Fibroblast of lung (primary cell): Measurements from ENCODE around the gene FIZ1. TPM values are rescaled to one million over a fixed set of nuclear protein-coding genes. Genes with fewer than 3 reads are reported as not detected.

Experiments
- DNase-seq, 2 donors: peaks; one replicate each; pipeline versions ENCODE4 v3.0.0 to v3.0.0-alpha.2; 2010; ENCODE audit warnings: low read depth in 2 of 2
- H2AFZ ChIP-seq: 2 replicates; pipeline ENCODE4 v1.5.1; 2012; ENCODE audit warnings: low read length, control low read depth, inconsistent platforms
- H3K27ac ChIP-seq: 2 replicates; pipeline ENCODE4 v1.5.1; 2011; ENCODE audit warnings: low read length, control low read depth; ENCODE audit not compliant: insufficient read depth
- H3K27me3 ChIP-seq: 2 replicates; pipeline ENCODE4 v1.5.1; 2011; ENCODE audit warnings: mild to moderate bottlenecking, low read length; ENCODE audit not compliant: control insufficient read depth, insufficient read depth
- H3K36me3 ChIP-seq: 2 replicates; pipeline ENCODE4 v1.5.1; 2011; ENCODE audit warnings: low read length; ENCODE audit not compliant: control insufficient read depth, insufficient read depth
- H3K4me1 ChIP-seq: 2 replicates; pipeline ENCODE4 v1.5.1; 2011; ENCODE audit warnings: low read length; ENCODE audit not compliant: control insufficient read depth, insufficient read depth; ENCODE audit errors: extremely low read depth
- H3K4me2 ChIP-seq: 2 replicates; pipeline ENCODE4 v1.5.1; 2011; ENCODE audit warnings: low read length, control low read depth; ENCODE audit not compliant: insufficient read depth; ENCODE audit errors: extremely low read depth
- H3K4me3 ChIP-seq, 4 experiments: fragments of 200-600 bp in 1 of 4; sonication (generic) in 1 of 4; replicated peaks in 1 of 4; 2 replicates each; pipeline ENCODE4 v1.5.1; 2011 to 2016; ENCODE audit warnings: low read length in 4 of 4, low read depth in 3 of 4, mild to moderate bottlenecking in 3 of 4, control low read depth in 2 of 4, inconsistent platforms in 1 of 4, mixed read lengths in 1 of 4; ENCODE audit not compliant: insufficient read depth in 1 of 4; ENCODE audit errors: control extremely low read depth in 1 of 4
- H3K79me2 ChIP-seq: 2 replicates; pipeline ENCODE4 v1.5.1; 2012; ENCODE audit warnings: mild to moderate bottlenecking, low read length, inconsistent platforms; ENCODE audit not compliant: control insufficient read depth, insufficient read depth
- H3K9ac ChIP-seq: 2 replicates; pipeline ENCODE4 v1.5.1; 2011; ENCODE audit warnings: mild to moderate bottlenecking, low read length, control low read depth; ENCODE audit not compliant: insufficient read depth
- H3K9me3 ChIP-seq: 2 replicates; pipeline ENCODE4 v1.5.1; 2012; ENCODE audit warnings: low read depth, low read length; ENCODE audit not compliant: control insufficient read depth, insufficient read depth
- H4K20me1 ChIP-seq: 2 replicates; pipeline ENCODE4 v1.5.1; 2011; ENCODE audit warnings: low read length; ENCODE audit not compliant: control insufficient read depth, insufficient read depth; ENCODE audit errors: extremely low read depth
- EZH2 ChIP-seq: IDR thresholded peaks from 2 replicates; pipeline ENCODE4 v1.5.1; 2012; ENCODE audit warnings: low read length, control low read depth, mild to moderate bottlenecking; ENCODE audit errors: missing control alignments
- polyA plus RNA-seq, 2 donors: library from polyadenylated mRNA; depleted of rRNA in 1 of 2; stranded (reverse) in 1 of 2; unstranded in 1 of 2; fragments of >200 nt; gene quantifications; 2 replicates each; pipeline ENCODE4 v1.2.1, GENCODE V29; 2011 to 2012; ENCODE audit warnings: missing spikeins in 1 of 2
- total RNA-seq: library from RNA; depleted of rRNA; stranded (reverse); fragments of >200 nt; gene quantifications from 2 replicates; pipeline ENCODE4 v1.2.1, GENCODE V29; 2014
- TF ChIP-seq, protein P1 (sequence below), 2 donors: IDR thresholded peaks in 1 of 2; conservative IDR thresholded peaks in 1 of 2; 1 replicate in 1 of 2; 2 replicates in 1 of 2; pipeline ENCODE4 v1.5.1; 2011 to 2012; ENCODE audit warnings: low read length in 2 of 2, control low read depth in 1 of 2, inconsistent platforms in 1 of 2, low read depth in 1 of 2, mild to moderate bottlenecking in 1 of 2

FIZ1 gene
- total and polyA plus RNA-seq, 2 donors (not counting 1 experiment from before 2014, with no cell fraction given) = 1.8 to 2.3 TPM

DNA sequence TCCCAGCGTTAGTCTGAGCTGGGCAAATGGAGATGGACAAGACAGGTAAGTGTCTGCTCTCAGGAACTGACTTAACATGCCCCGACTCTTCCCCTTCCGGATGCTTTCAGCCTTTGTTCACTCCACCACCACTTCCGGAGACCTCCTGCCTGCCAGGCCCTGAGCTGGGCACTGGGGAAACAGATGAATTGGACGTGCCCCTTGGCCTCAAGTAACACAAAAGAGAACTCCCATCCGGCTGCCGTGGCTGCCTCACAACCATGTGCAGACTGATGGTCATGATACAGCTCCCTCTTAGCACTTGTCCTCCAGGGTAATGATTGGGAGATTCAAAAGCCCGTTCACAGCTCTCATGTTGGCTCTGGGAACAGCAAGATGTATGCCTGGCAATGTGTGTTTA is 18.1 kb upstream of the FIZ1 start:
- Histone ChIP-seq H4K20me1 (no peaks in the 10 kb centered on the region), H3K9ac (no peak overlapping the region), H3K4me1 (peaks cover 3% of the 10 kb centered on the region), H3K36me3 (peaks cover 31% of the 10 kb centered on the region), H2AFZ (no peak overlapping the region), H3K4me3 (no peak overlapping the region), H3K9me3 (no peaks in the 10 kb centered on the region), H3K27me3 (no peaks in the 10 kb centered on the region), H3K4me2 (no peak overlapping the region), H3K79me2 (peaks cover 2% of the 10 kb centered on the region), H3K27ac (no peak overlapping the region)
- DNase-seq = no peak
- TF ChIP-seq, protein P1, sequence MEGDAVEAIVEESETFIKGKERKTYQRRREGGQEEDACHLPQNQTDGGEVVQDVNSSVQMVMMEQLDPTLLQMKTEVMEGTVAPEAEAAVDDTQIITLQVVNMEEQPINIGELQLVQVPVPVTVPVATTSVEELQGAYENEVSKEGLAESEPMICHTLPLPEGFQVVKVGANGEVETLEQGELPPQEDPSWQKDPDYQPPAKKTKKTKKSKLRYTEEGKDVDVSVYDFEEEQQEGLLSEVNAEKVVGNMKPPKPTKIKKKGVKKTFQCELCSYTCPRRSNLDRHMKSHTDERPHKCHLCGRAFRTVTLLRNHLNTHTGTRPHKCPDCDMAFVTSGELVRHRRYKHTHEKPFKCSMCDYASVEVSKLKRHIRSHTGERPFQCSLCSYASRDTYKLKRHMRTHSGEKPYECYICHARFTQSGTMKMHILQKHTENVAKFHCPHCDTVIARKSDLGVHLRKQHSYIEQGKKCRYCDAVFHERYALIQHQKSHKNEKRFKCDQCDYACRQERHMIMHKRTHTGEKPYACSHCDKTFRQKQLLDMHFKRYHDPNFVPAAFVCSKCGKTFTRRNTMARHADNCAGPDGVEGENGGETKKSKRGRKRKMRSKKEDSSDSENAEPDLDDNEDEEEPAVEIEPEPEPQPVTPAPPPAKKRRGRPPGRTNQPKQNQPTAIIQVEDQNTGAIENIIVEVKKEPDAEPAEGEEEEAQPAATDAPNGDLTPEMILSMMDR (conservative IDR thresholded peaks at IDR 0.05 in 1 of 2, IDR thresholded peaks at IDR 0.05 in 1 of 2; ENCODE audit: low read depth in 1 of 2, low read length in 2 of 2) = no peak
- TF ChIP-seq EZH2 = no peak

DNA sequence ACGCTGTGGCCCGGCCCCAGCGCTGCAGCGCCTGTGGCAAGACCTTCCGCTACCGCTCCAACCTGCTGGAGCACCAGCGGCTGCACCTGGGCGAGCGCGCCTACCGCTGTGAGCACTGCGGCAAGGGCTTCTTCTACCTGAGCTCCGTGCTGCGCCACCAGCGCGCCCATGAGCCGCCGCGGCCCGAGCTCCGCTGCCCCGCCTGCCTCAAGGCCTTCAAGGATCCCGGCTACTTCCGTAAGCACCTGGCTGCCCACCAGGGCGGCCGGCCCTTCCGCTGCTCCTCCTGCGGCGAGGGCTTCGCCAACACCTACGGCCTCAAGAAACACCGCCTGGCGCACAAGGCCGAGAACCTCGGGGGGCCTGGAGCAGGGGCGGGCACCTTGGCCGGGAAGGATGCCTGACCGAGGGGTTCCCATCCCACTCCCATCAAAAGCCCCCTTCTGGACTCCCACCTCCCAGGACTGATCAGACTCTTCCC is 17.1 kb upstream of the FIZ1 start:
- no peak overlapping the region for H2AFZ ChIP-seq
- no peak overlapping the region for H3K4me3 ChIP-seq
- no peak for TF ChIP-seq EZH2
- TF ChIP-seq, protein P1 (conservative IDR thresholded peaks at IDR 0.05 in 1 of 2, IDR thresholded peaks at IDR 0.05 in 1 of 2; ENCODE audit: low read depth in 1 of 2, low read length in 2 of 2) = no peak
- DNase-seq = no peak
- no peaks in the 10 kb centered on the region for H3K9me3 ChIP-seq
- H3K79me2 ChIP-seq = peaks cover 3% of the 10 kb centered on the region
- H3K27me3 ChIP-seq = no peaks in the 10 kb centered on the region
- no peaks in the 10 kb centered on the region for H4K20me1 ChIP-seq
- H3K4me1 ChIP-seq = peaks cover 3% of the 10 kb centered on the region
- H3K4me2 ChIP-seq = no peak overlapping the region
- peaks cover 28% of the 10 kb centered on the region for H3K36me3 ChIP-seq
- no peak overlapping the region for H3K27ac ChIP-seq
- H3K9ac ChIP-seq = no peak overlapping the region

DNA sequence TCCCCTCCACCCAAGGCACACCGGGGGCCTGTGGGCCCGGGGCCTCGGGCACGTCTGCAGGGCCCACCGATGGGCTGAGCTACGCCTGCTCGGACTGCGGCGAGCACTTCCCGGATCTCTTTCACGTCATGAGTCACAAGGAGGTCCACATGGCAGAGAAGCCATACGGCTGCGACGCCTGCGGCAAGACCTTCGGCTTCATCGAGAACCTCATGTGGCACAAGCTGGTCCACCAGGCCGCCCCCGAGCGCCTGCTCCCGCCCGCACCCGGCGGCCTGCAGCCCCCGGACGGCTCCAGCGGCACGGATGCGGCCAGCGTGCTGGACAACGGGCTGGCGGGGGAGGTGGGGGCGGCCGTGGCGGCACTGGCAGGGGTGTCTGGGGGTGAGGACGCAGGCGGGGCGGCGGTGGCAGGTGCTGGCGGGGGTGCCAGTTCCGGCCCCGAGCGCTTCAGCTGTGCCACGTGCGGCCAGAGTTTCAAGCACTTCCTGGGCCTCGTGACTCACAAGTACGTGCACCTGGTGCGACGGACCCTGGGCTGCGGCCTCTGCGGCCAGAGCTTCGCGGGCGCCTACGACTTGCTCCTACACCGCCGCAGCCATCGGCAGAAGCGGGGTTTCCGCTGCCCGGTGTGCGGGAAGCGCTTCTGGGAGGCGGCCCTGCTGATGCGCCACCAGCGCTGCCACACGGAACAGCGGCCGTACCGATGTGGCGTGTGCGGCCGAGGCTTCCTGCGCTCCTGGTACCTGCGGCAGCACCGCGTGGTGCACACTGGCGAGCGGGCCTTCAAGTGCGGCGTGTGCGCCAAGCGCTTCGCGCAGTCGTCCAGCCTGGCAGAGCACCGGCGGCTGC is 16.5 kb upstream of the FIZ1 start:
- H3K79me2 ChIP-seq = peaks cover 3% of the 10 kb centered on the region
- DNase-seq = no peak
- H3K4me3 ChIP-seq = no peak overlapping the region

More for the DNA sequence above, 16.5 kb upstream of the FIZ1 start:
- H3K9me3 ChIP-seq = no peaks in the 10 kb centered on the region
- peaks cover 25% of the 10 kb centered on the region for H3K36me3 ChIP-seq
- H4K20me1 ChIP-seq = no peaks in the 10 kb centered on the region
- no peaks in the 10 kb centered on the region for H3K27me3 ChIP-seq
- peaks cover 3% of the 10 kb centered on the region for H3K4me1 ChIP-seq
- H3K27ac ChIP-seq = no peak overlapping the region
- H3K9ac ChIP-seq = no peak overlapping the region
- no peak for TF ChIP-seq EZH2
- TF ChIP-seq, protein P1 (conservative IDR thresholded peaks at IDR 0.05 in 1 of 2, IDR thresholded peaks at IDR 0.05 in 1 of 2; ENCODE audit: low read depth in 1 of 2, low read length in 2 of 2) = no peak
- no peak overlapping the region for H2AFZ ChIP-seq
- no peak overlapping the region for H3K4me2 ChIP-seq
